ENCODE measurements around the gene FYCO1.

The FYCO1 gene

DNA sequence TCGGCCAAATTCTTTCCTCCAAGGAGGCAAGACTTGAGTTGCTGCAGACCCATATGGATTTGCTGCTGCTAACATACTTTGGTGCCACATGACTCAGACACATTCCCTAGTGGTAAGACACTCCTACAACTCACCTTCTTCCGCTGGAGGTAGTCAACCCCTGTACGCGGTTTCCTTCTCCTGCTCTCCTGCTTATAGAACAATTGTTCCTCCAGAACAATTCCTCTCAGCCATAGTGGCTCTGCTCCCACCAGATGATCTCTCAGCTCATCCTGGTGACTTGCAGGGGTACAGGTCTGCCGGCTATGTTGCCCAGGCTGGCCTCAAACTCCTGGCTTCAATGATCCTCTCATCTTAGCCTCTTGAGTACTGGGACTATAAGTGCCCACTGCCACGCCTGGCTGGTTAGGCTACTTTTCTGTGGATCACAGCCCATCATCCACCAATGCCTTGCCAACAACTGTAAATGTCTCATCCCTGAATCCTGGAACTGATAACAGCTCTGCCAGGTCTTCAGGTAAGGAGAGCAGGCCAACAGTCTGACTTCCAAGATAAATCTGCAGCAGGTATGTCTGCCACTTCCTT, 54.8 kb downstream of the FYCO1 start:
- no peak overlapping the region for H3K27ac ChIP-seq (ENCODE audit: low read depth, low read length)
- H3K27me3 ChIP-seq (ENCODE audit: control insufficient read depth, insufficient read depth, low read length), result no peaks in the 10 kb centered on the region
- H3K4me3 ChIP-seq (ENCODE audit: low read length), result no peak overlapping the region
- peaks cover 6% of the 10 kb centered on the region for H3K36me3 ChIP-seq (ENCODE audit: control insufficient read depth, insufficient read depth, low read length)
- H3K9ac ChIP-seq (ENCODE audit: low read length), result no peak overlapping the region
- H3K4me1 ChIP-seq (ENCODE audit: control insufficient read depth, insufficient read depth, low read length), result peaks cover 8% of the 10 kb centered on the region

DNA sequence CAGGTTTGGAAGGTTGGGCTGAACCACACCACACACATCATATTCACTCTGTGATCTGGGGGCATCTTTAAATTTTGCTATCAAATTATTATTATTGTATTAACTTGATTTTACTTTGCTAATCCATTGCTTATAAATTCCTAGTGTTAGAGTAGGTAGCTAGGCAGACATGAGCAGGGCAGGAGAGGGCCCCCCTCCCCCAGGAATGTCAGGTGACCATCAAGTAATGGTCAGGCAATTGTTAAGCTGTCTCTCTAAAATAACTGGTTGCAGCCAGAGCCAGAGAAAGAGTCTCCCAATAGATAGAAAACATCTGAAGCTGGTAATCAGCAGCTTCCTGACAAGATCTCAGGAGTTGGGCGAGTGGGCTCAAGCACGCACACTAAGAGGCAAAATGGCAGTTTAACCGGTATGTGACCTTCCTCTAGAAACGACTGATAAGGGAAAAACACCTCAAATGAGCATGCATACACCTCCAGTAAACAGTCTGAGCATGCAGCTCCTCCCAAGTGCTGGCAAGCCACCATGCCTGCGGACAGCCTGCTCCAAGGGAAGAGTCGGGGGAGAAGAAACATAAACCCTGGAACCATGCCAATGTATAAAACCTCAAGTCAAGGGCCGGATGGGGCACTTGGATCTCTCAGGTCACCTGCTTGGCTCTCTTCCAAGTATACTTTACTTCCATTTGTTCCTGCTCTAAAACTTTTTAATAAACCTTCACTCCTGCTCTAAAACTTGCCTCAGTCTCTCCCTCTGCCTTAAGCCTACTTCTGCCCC, 55.4 kb downstream of the FYCO1 start:
- no peak overlapping the region for H3K27ac ChIP-seq (ENCODE audit: low read depth, low read length)
- no peaks in the 10 kb centered on the region for H3K27me3 ChIP-seq (ENCODE audit: control insufficient read depth, insufficient read depth, low read length)
- peaks cover 7% of the 10 kb centered on the region for H3K36me3 ChIP-seq (ENCODE audit: control insufficient read depth, insufficient read depth, low read length)
- no peak overlapping the region for H3K4me3 ChIP-seq (ENCODE audit: low read length)
- H3K4me1 ChIP-seq (ENCODE audit: control insufficient read depth, insufficient read depth, low read length), result peaks cover 8% of the 10 kb centered on the region
- no peak overlapping the region for H3K9ac ChIP-seq (ENCODE audit: low read length)

DNA sequence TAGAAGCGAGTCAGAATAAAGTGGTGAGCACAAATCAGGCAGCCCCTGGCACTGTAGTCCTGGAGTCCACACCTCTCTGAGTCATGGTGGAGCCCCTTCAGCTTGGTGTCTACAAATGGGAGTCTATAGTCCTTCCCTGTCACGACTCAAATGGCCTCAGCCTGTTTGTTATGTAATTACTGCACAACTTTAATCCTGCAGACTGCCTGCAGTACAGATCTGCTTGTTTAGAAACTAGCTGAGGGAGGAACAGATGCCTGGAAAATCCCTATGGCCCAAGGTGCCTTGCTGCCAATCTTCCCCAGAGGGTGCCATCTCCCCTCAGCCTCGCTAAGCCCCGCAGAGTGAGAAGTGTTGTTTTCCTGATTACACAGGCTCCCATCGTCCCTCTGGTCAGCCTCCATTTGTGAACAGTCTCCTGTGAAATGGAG, 56.3 kb downstream of the FYCO1 start:
- peaks cover 2% of the 10 kb centered on the region for H3K36me3 ChIP-seq (ENCODE audit: control insufficient read depth, insufficient read depth, low read length)
- H3K27me3 ChIP-seq (ENCODE audit: control insufficient read depth, insufficient read depth, low read length), result no peaks in the 10 kb centered on the region
- H3K9ac ChIP-seq (ENCODE audit: low read length), result no peak overlapping the region
- H3K4me3 ChIP-seq (ENCODE audit: low read length), result no peak overlapping the region
- H3K4me1 ChIP-seq (ENCODE audit: control insufficient read depth, insufficient read depth, low read length), result peaks cover 8% of the 10 kb centered on the region
- H3K27ac ChIP-seq (ENCODE audit: low read depth, low read length), result peak overlapping the region; percentile 17

DNA sequence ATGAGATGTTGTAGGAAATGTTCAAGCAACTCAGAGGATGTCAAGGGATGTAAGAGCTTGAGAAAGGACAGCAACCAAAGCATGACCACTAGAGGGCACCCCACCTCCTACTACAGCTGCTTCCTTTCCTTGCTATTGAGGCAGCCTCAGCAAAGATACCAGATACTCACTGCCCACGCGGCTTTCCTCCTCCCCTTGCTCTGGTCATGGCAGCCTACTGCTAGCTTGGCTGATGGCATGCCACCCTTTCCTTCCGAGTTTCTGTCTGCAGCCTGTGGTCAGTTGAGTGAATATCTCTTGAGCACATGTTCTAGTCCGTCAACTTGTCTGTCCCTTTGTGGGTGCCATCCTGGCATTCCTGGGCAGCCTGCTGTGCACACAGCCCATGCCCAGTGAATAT, 56.8 kb downstream of the FYCO1 start:
- Histone ChIP-seq H3K4me3 (ENCODE audit: low read length) (no peak overlapping the region), H3K4me1 (ENCODE audit: control insufficient read depth, insufficient read depth, low read length) (peaks cover 8% of the 10 kb centered on the region), H3K27ac (ENCODE audit: low read depth, low read length) (no peak overlapping the region), H3K9ac (ENCODE audit: low read length) (no peak overlapping the region), H3K27me3 (ENCODE audit: control insufficient read depth, insufficient read depth, low read length) (no peaks in the 10 kb centered on the region), H3K36me3 (ENCODE audit: control insufficient read depth, insufficient read depth, low read length) (peaks cover 2% of the 10 kb centered on the region)

DNA sequence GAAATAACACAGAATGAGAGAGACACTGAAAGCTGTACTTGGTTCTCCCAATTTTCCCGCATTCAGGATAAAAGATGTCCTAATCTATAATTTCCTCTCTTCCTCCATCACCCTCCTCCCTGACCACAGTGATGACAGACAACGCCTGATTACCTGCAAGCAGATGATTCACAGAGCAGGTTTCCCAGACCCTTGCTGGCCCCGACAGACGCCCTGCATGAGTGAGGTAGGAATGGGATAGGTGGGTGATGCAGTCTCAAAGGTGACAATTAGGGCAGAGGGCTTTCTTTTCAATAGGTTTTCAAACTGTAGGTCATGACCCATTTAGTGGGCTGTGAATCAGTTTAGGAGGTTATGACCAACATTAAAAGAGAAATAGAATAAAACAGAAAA, 57.6 kb downstream of the FYCO1 start:
- Histone ChIP-seq H3K36me3 (ENCODE audit: control insufficient read depth, insufficient read depth, low read length) (peaks cover 2% of the 10 kb centered on the region), H3K4me1 (ENCODE audit: control insufficient read depth, insufficient read depth, low read length) (peaks cover 8% of the 10 kb centered on the region), H3K27ac (ENCODE audit: low read depth, low read length) (no peak overlapping the region), H3K4me3 (ENCODE audit: low read length) (no peak overlapping the region), H3K9ac (ENCODE audit: low read length) (no peak overlapping the region), H3K27me3 (ENCODE audit: control insufficient read depth, insufficient read depth, low read length) (no peaks in the 10 kb centered on the region)

DNA sequence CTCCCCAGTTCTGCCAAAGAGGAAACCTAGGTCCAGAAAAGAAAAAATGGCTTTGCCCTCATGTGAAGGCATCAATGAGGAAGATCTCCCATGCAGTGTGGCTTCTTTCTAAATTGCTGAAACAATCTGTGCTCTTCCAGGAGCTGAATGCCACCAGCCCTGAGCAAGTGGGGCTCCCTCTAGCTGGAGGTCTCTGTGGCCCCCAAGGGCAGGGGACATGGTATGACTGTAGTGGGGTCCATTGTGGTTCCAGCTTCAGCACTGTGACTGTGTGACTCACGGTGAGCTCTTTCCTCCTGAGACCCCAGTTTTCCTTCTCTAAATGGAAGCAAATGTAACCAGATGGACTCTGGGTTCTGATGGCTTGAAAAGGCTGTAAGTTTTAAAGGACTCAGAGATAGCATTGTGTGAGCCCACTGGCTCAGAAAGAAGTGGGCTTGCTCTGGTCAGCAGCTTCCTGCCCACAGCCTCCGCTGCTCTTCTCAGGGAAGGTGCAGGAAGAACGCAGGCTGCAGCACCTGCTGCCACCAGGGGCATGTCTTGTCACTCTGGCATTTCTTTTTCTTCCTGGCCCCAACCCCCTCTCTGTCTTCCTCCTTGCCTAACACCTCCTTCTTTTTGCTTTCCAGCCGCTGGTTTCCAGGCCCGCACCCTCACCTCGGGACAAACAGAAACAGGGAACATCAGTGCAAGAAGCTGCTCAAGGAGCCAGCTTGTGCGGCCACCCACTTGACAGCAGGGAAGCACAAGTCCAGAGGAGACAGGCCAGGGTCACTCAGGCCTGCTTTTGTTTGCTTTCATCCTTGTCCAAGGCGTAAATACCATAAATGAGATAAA, 58.2 kb downstream of the FYCO1 start:
- Histone ChIP-seq H3K4me3 (ENCODE audit: low read length) (no peak overlapping the region), H3K27me3 (ENCODE audit: control insufficient read depth, insufficient read depth, low read length) (no peaks in the 10 kb centered on the region), H3K36me3 (ENCODE audit: control insufficient read depth, insufficient read depth, low read length) (peaks cover 2% of the 10 kb centered on the region), H3K4me1 (ENCODE audit: control insufficient read depth, insufficient read depth, low read length) (peaks cover 8% of the 10 kb centered on the region), H3K9ac (ENCODE audit: low read length) (no peak overlapping the region), H3K27ac (ENCODE audit: low read depth, low read length) (no peak overlapping the region)

DNA sequence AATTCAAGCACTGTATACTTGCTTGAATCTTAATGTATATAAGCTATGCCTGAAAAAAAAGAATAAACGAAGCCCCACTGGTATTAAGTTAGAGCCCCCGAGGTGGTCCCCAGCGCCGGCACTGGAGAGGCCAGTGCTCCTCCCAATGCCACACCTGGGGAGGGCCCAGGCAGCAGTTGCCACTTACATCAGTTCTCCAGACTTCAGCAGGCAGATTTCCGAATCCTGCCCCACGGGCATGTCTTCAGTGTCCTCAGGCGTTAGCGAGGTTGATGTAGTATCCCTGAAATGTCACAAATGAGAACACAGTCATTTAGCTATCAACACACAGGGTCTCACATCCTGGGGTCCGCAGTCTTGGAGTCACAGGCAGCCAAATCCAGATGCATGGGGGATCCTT, 59.4 kb downstream of the FYCO1 start:
- no peaks in the 10 kb centered on the region for H3K27me3 ChIP-seq (ENCODE audit: control insufficient read depth, insufficient read depth, low read length)
- no peak overlapping the region for H3K9ac ChIP-seq (ENCODE audit: low read length)
- peaks cover 8% of the 10 kb centered on the region for H3K4me1 ChIP-seq (ENCODE audit: control insufficient read depth, insufficient read depth, low read length)
- H3K4me3 ChIP-seq (ENCODE audit: low read length), result no peak overlapping the region
- H3K36me3 ChIP-seq (ENCODE audit: control insufficient read depth, insufficient read depth, low read length), result peaks cover 2% of the 10 kb centered on the region
- H3K27ac ChIP-seq (ENCODE audit: low read depth, low read length), result no peak overlapping the region

DNA sequence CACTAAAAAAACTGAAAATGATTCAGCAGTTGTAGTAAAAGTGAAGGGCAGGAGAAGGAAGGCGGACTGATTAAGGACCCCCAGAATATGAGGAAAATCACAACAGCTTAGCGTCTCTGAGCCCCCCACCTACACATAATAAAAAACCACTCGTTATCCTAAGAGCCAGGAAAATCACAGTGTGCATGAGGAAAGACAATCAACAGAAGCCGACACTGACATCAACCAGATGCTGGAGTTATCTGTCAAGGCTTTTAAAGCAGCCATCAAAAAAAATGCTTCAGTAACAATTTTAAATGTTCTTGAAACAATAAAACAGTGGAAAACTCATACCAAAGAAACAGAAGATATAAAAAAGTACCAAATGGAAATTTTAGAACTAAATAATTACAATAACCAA, 62.0 kb downstream of the FYCO1 start:
- Histone ChIP-seq H3K36me3 (ENCODE audit: control insufficient read depth, insufficient read depth, low read length) (peaks cover 25% of the 10 kb centered on the region), H3K4me3 (ENCODE audit: low read length) (no peak overlapping the region), H3K9ac (ENCODE audit: low read length) (no peak overlapping the region), H3K4me1 (ENCODE audit: control insufficient read depth, insufficient read depth, low read length) (no peaks in the 10 kb centered on the region), H3K27ac (ENCODE audit: low read depth, low read length) (no peak overlapping the region), H3K27me3 (ENCODE audit: control insufficient read depth, insufficient read depth, low read length) (no peaks in the 10 kb centered on the region)

DNA sequence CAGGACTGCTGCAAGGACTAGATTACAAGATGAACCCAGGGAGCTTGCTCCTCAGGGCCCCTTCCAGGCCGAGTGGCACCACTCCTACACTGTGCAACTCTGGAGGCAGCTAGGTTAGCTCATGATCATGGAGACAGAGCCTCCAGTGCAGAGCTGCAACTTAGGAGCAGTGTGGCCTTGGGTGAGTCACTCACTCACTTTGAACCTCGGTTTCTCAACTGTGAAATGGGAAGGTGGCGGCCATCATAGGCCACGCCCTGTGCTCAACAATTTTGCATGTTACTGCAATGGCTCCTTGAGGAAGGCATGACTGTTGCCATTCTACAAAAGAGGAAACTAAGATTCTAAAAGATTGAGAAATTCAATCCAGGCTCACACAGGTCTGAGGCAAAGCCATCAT, 63.5 kb downstream of the FYCO1 start:
- Histone ChIP-seq H3K9ac (ENCODE audit: low read length) (no peak overlapping the region), H3K36me3 (ENCODE audit: control insufficient read depth, insufficient read depth, low read length) (peaks cover 35% of the 10 kb centered on the region), H3K4me3 (ENCODE audit: low read length) (no peak overlapping the region), H3K27ac (ENCODE audit: low read depth, low read length) (no peak overlapping the region), H3K4me1 (ENCODE audit: control insufficient read depth, insufficient read depth, low read length) (no peaks in the 10 kb centered on the region), H3K27me3 (ENCODE audit: control insufficient read depth, insufficient read depth, low read length) (no peaks in the 10 kb centered on the region)

DNA sequence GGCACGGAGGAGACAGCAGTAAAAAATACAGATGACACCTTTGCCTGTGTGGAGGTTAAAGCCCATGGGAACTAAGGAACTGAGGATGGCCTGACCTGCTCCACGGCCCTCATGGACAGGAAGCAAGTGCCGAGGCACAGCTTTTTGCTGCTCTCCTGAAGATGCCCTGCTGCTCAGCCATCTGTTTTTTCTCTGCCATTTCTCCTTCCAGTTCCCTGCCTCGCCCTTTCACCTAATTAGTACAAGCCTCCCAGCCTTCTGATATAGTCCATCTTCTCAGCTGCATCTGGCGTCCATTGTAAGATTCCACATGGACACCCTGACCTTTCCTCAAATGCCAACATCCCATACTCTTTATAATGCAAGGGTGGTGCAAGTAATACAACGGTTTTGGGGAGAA, 64.1 kb downstream of the FYCO1 start:
- Histone ChIP-seq H3K36me3 (ENCODE audit: control insufficient read depth, insufficient read depth, low read length) (peaks cover 35% of the 10 kb centered on the region), H3K9ac (ENCODE audit: low read length) (no peak overlapping the region), H3K27me3 (ENCODE audit: control insufficient read depth, insufficient read depth, low read length) (no peaks in the 10 kb centered on the region), H3K27ac (ENCODE audit: low read depth, low read length) (no peak overlapping the region), H3K4me3 (ENCODE audit: low read length) (no peak overlapping the region), H3K4me1 (ENCODE audit: control insufficient read depth, insufficient read depth, low read length) (no peaks in the 10 kb centered on the region)

DNA sequence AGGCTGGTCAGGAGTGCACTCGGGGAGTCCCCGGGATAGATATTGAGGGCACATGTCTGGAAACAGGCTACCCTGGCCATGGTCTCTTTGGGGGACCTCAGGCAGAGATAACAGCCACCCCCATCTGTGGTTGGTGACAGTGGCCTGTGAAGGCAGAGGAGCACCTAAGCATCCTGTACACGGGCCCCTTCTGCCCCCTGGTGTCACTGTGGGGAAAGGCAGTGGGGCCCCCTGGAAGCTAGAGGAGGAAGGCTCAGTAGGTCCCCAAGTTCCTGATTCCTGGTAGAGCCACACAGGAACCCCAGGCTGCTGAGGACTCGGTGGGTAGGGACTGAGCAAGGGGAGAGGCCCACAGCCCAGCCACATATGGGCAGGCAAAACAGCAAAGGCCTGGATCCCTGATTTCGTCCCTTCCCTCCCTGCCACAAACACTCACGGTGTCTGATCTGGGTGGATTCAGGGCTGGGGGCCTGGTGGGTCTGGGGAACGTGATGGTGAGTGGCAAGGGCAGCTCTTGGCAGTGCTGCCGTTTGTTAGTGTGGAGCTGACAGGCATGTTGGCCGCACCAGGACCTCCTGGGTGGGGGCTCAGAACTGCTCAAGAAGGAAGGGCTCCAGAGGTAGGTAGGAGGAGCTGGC, 66.5 kb downstream of the FYCO1 start:
- H3K9ac ChIP-seq (ENCODE audit: low read length), result no peak overlapping the region
- H3K36me3 ChIP-seq (ENCODE audit: control insufficient read depth, insufficient read depth, low read length), result peaks cover 33% of the 10 kb centered on the region
- H3K27me3 ChIP-seq (ENCODE audit: control insufficient read depth, insufficient read depth, low read length), result no peaks in the 10 kb centered on the region
- no peaks in the 10 kb centered on the region for H3K4me1 ChIP-seq (ENCODE audit: control insufficient read depth, insufficient read depth, low read length)
- no peak overlapping the region for H3K27ac ChIP-seq (ENCODE audit: low read depth, low read length)
- H3K4me3 ChIP-seq (ENCODE audit: low read length), result no peak overlapping the region

DNA sequence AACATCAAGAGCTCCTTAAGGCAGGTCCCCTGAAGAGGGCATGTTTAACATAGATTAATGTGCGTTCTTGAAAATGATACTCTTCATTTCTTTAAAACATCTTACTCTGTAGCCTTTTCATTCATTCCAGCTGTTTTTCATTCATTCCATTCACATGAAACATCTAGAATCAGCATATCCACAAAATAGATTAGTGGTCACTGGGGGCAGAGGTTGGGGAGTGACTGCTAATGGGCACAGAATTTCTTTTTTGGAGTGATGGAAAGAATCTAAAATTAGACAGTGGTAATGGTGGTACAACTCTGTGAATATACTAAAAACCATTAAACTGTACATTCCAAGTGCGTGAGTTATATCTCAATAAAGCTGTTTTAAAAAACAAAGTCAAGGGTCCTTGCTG, 67.7 kb downstream of the FYCO1 start:
- H3K27me3 ChIP-seq (ENCODE audit: control insufficient read depth, insufficient read depth, low read length), result no peaks in the 10 kb centered on the region
- H3K9ac ChIP-seq (ENCODE audit: low read length), result no peak overlapping the region
- no peak overlapping the region for H3K27ac ChIP-seq (ENCODE audit: low read depth, low read length)
- no peak overlapping the region for H3K4me3 ChIP-seq (ENCODE audit: low read length)
- H3K36me3 ChIP-seq (ENCODE audit: control insufficient read depth, insufficient read depth, low read length), result peaks cover 41% of the 10 kb centered on the region
- no peaks in the 10 kb centered on the region for H3K4me1 ChIP-seq (ENCODE audit: control insufficient read depth, insufficient read depth, low read length)
